Type B pancreatic cell (in vitro differentiated cells): ENCODE results near the gene TMEM50B. TPM values are rescaled to one million over a fixed set of nuclear protein-coding genes. Genes with fewer than 3 reads are reported as not detected.

Experiments
- total RNA-seq: library from RNA; stranded (reverse); gene quantifications from 2 replicates; pipeline ENCODE4 v1.2.1, GENCODE V29; 2021; ENCODE audit warnings: low replicate concordance

Gene TMEM50B
- total RNA-seq, 1 donor from 2014 or later = 44.7 TPM

Other genes starting within 250 kb of the TMEM50B start
- gene IL10RB, start 213.6 kb downstream of the TMEM50B start, total RNA-seq = 13.8 and 19.1 TPM in 2 replicates
- gene IFNAR1, start 155.0 kb downstream of the TMEM50B start, total RNA-seq = 26.4 and 28.6 TPM in 2 replicates
- gene IFNGR2, start 76.6 kb downstream of the TMEM50B start, total RNA-seq = 39.0 and 40.4 TPM in 2 replicates
- 2.3 and 3.0 TPM in 2 replicates for gene DNAJC28, start 11.7 kb upstream of the TMEM50B start, total RNA-seq
- 63.6 and 107 TPM in 2 replicates for gene GART, start 62.1 kb upstream of the TMEM50B start, total RNA-seq
- gene SON, start 63.1 kb upstream of the TMEM50B start, total RNA-seq = 310 and 329 TPM in 2 replicates
- 17.3 and 27.4 TPM in 2 replicates for gene DONSON, start 108.7 kb upstream of the TMEM50B start, total RNA-seq
- gene CRYZL1, start 161.8 kb upstream of the TMEM50B start, total RNA-seq = 36.8 and 50.4 TPM in 2 replicates
- gene ITSN1, start 162.5 kb upstream of the TMEM50B start, total RNA-seq = 44.7 and 89.1 TPM in 2 replicates